ENCODE results near the gene ZNF697. TPM values are rescaled to one million over a fixed set of nuclear protein-coding genes. Genes with fewer than 3 reads are reported as not detected.

ZNF697 gene
- total RNA-seq, 1 experiment from 2014 or later = 7.1 TPM

DNA sequence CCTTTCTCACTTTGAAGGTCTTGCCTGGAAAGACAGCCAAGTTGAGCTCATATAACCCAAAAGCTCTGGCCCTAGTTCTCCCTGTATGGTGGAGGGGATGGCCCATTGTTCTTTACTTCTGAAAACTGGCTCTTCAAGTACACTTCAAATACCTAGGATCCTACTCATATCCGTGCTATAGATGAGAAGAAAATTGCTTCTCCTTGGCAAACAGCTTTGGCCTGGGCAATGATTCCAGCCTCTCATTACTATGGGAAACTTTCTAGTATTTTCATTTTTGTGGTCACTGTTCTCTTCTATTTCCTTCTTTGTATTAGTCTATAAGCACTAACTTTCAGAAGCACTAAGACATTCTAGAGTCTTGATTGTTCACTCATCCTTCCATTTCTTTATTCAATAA, 53.7 kb downstream of the ZNF697 start:
- intact Hi-C loops (cut with micrococcal nuclease; ENCODE audit: unreplicated experiment) = no loop called here

GRCh38 chr1:119593805-119594204, 54.3 kb downstream of the ZNF697 start:
- no peaks in the 10 kb centered on the region for H3K4me1 ChIP-seq (ENCODE audit: control insufficient read depth, insufficient read depth, low read length)
- no TSS peak for BruUV-seq (replicated peaks)
- intact Hi-C loops (cut with micrococcal nuclease; ENCODE audit: unreplicated experiment) = no loop called here
- H3K9me3 ChIP-seq (ENCODE audit: control insufficient read depth, insufficient read depth, low read depth, low read length) = no peaks in the 10 kb centered on the region
- DNase-seq (ENCODE audit: low read depth, low spot score) = no peak
- no peak overlapping the region for H3K27ac ChIP-seq (ENCODE audit: low read length)
- no peak for ATAC-seq
- ChIA-PET POLR2A (no interaction called here), CTCF (no interaction called here)
- no peak for TF ChIP-seq CTCF (IDR thresholded peaks at IDR 0.05)
- TF ChIP-seq REST (IDR thresholded peaks at IDR 0.05; ENCODE audit: insufficient read depth in 1 of 2, low read depth in 2 of 2, low read length in 1 of 2) = no peak
- no peak for TF ChIP-seq TCF7L2 (IDR thresholded peaks at IDR 0.05; ENCODE audit: low read depth, low read length)
- TF ChIP-seq POLR2AphosphoS5 (IDR thresholded peaks at IDR 0.05; ENCODE audit: low read depth, low read length) = no peak
- TF ChIP-seq SIN3A (IDR thresholded peaks at IDR 0.05; ENCODE audit: borderline replicate concordance, insufficient read depth, low read depth, low read length) = no peak
- H3K4me3 ChIP-seq (ENCODE audit: low read depth in 2 of 2, low read length in 2 of 2) = no peak overlapping the region
- H3K27me3 ChIP-seq (ENCODE audit: control insufficient read depth, insufficient read depth, low read length) = no peaks in the 10 kb centered on the region
- in situ Hi-C loops (cut with HindIII; ENCODE audit: low pct_unique_long_range_greater_than_20kb, low sequenced_read_pairs) = no loop called here
- no peaks in the 10 kb centered on the region for H3K36me3 ChIP-seq (ENCODE audit: control insufficient read depth, insufficient read depth, low read length)

More for the DNA sequence above, 53.7 kb downstream of the ZNF697 start:
- ATAC-seq = no peak
- Histone ChIP-seq H3K4me3 (ENCODE audit: low read depth in 2 of 2, low read length in 2 of 2) (no peak overlapping the region), H3K36me3 (ENCODE audit: control insufficient read depth, insufficient read depth, low read length) (no peaks in the 10 kb centered on the region), H3K27me3 (ENCODE audit: control insufficient read depth, insufficient read depth, low read length) (no peaks in the 10 kb centered on the region), H3K27ac (ENCODE audit: low read length) (no peak overlapping the region), H3K9me3 (ENCODE audit: control insufficient read depth, insufficient read depth, low read depth, low read length) (no peaks in the 10 kb centered on the region), H3K4me1 (ENCODE audit: control insufficient read depth, insufficient read depth, low read length) (no peaks in the 10 kb centered on the region)
- in situ Hi-C loops (cut with HindIII; ENCODE audit: low pct_unique_long_range_greater_than_20kb, low sequenced_read_pairs) = no loop called here
- POLR2A ChIA-PET = no interaction called here
- BruUV-seq (replicated peaks) = no TSS peak
- CTCF ChIA-PET = no interaction called here
- no peak for DNase-seq (ENCODE audit: low read depth, low spot score)
- no peak for TF ChIP-seq TCF7L2 (IDR thresholded peaks at IDR 0.05; ENCODE audit: low read depth, low read length)
- no peak for TF ChIP-seq SIN3A (IDR thresholded peaks at IDR 0.05; ENCODE audit: borderline replicate concordance, insufficient read depth, low read depth, low read length)
- no peak for TF ChIP-seq REST (IDR thresholded peaks at IDR 0.05; ENCODE audit: insufficient read depth in 1 of 2, low read depth in 2 of 2, low read length in 1 of 2)
- TF ChIP-seq POLR2AphosphoS5 (IDR thresholded peaks at IDR 0.05; ENCODE audit: low read depth, low read length) = no peak
- TF ChIP-seq CTCF (IDR thresholded peaks at IDR 0.05) = no peak

Data from Panc1 (cell line).